ENCODE results near the gene AURKAIP1.

GRCh38 chr1:1387098-1388077 lies 12.4 kb upstream of the AURKAIP1 start:
- TF ChIP-seq, protein P1, sequence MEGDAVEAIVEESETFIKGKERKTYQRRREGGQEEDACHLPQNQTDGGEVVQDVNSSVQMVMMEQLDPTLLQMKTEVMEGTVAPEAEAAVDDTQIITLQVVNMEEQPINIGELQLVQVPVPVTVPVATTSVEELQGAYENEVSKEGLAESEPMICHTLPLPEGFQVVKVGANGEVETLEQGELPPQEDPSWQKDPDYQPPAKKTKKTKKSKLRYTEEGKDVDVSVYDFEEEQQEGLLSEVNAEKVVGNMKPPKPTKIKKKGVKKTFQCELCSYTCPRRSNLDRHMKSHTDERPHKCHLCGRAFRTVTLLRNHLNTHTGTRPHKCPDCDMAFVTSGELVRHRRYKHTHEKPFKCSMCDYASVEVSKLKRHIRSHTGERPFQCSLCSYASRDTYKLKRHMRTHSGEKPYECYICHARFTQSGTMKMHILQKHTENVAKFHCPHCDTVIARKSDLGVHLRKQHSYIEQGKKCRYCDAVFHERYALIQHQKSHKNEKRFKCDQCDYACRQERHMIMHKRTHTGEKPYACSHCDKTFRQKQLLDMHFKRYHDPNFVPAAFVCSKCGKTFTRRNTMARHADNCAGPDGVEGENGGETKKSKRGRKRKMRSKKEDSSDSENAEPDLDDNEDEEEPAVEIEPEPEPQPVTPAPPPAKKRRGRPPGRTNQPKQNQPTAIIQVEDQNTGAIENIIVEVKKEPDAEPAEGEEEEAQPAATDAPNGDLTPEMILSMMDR (conservative IDR thresholded peaks at IDR 0.05 in 1 of 2, IDR thresholded peaks at IDR 0.05 in 1 of 2; ENCODE audit: low read depth in 1 of 2, low read length in 2 of 2): no peak
- TF ChIP-seq EZH2 (IDR thresholded peaks at IDR 0.05; ENCODE audit: low read length, missing control alignments): no peak
